Activated T-helper 2 cell treated with anti-CD3 and anti-CD28 coated beads, Interferon-gamma antibody, Interleukin-2, Interleukin-4, amounts not matched to agents 10 μg/mL and 5 μg/mL and 100 μg/mL, durations not matched to agents 14 hours and 24 hours and 36 hours (primary cell): ENCODE measurements around the gene ARHGAP28. TPM values are rescaled to one million over a fixed set of nuclear protein-coding genes. Genes with fewer than 3 reads are reported as not detected.

Experiments
- DNase-seq: peaks from one replicate; pipeline ENCODE4 v3.0.0; 2021; ENCODE audit warnings: low spot score
- H3K27ac Mint-ChIP-seq: one replicate; pipeline ENCODE4 v1.8.0; 2021; ENCODE audit warnings: mixed read lengths
- H3K27me3 Mint-ChIP-seq: one replicate; pipeline ENCODE4 v1.8.0; 2021; ENCODE audit warnings: low read depth, mixed read lengths
- H3K36me3 Mint-ChIP-seq: one replicate; pipeline ENCODE4 v1.8.0; 2021; ENCODE audit warnings: low read depth, mixed read lengths
- H3K4me1 Mint-ChIP-seq: one replicate; pipeline ENCODE4 v1.8.0; 2021; ENCODE audit warnings: low read depth, mixed read lengths
- H3K4me3 Mint-ChIP-seq: one replicate; pipeline ENCODE4 v1.8.0; 2021; ENCODE audit warnings: low read depth, mild to moderate bottlenecking, moderate library complexity, mixed read lengths
- H3K9me3 Mint-ChIP-seq: one replicate; pipeline ENCODE4 v1.8.0; 2021; ENCODE audit warnings: mixed read lengths
- intact Hi-C: fragments of 100-400 bp; cut with micrococcal nuclease; formaldehyde crosslinking; loops from one replicate; pipeline ENCODE4 v1.15.1; 2023
- total RNA-seq: library from RNA; stranded (reverse); gene quantifications from 2 replicates; pipeline ENCODE4 v1.2.3, GENCODE V29; 2022

Gene ARHGAP28
- total RNA-seq, 1 donor from 2014 or later, result not detected

DNA sequence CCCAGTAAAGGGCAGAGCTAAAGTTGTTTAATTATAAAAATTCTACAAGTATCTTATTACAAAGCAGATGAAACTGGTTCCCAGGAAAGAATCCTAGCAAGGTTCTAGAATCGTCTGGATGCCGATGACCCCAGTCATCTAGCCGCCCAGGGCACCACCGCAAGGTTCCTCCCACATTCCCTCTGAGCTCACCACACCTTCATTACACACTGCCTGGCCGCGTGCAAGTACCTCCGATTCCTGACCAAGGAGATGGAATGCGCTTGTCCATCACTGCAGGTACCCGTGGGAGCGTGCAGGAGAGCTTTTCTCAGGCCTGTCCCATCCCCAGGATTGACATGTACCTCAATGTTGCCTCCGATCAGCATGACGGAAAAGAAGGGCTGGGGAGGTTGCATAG lies 229.6 kb downstream of the ARHGAP28 start:
- intact Hi-C loops, result no loop called here
- no peak overlapping the region for H3K27ac Mint-ChIP-seq
- H3K27me3 Mint-ChIP-seq, result no peaks in the 10 kb centered on the region

DNA sequence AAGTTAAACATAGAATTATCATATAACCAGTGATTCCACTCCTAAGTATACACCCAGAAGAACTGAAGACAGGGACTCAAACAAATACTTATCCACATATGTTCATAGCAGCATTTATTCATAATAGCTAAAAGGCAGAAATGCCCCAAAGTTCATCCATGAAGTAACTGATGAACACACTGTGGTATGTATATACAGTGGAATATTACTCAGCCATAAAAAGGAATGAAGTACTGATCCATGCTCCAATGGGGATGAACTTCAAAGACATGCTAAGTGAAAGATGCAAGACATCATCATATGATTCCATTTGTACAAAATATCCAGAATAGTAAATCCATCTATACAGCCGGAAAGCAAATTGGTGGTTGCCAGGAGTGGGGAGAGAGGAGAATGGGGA lies 230.6 kb downstream of the ARHGAP28 start:
- H3K27me3 Mint-ChIP-seq, result no peaks in the 10 kb centered on the region
- H3K27ac Mint-ChIP-seq, result no peak overlapping the region
- intact Hi-C loops, result no loop called here
- no peaks in the 10 kb centered on the region for H3K36me3 Mint-ChIP-seq
- no peak for DNase-seq
- peaks cover 15% of the 10 kb centered on the region for H3K9me3 Mint-ChIP-seq
- H3K4me3 Mint-ChIP-seq, result no peak overlapping the region
- no peaks in the 10 kb centered on the region for H3K4me1 Mint-ChIP-seq

More for the DNA sequence above, 229.6 kb downstream of the ARHGAP28 start:
- no peak overlapping the region for H3K4me3 Mint-ChIP-seq
- DNase-seq, result no peak
- no peaks in the 10 kb centered on the region for H3K4me1 Mint-ChIP-seq
- H3K9me3 Mint-ChIP-seq, result peaks cover 17% of the 10 kb centered on the region
- no peaks in the 10 kb centered on the region for H3K36me3 Mint-ChIP-seq

DNA sequence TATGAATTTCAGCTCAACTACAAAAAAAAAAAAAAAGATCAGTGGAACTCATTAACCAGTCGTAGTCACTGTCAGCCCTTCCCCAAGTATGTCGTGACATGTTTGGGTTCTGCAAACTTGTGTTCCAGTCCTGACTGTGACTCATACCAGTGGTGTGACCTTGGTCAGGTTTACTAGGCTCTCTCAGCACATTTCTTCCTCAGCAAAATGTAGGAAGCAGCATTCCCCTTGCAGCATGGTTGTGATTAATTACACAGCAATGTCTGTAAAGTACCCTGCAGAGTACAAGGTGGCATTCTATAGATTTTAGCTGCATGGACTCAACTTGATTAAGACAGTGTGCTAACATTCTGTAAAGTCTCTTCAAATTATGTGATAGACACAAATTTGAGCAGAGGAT lies 231.1 kb downstream of the ARHGAP28 start:
- H3K27me3 Mint-ChIP-seq, result no peaks in the 10 kb centered on the region
- no peak for DNase-seq
- peaks cover 15% of the 10 kb centered on the region for H3K9me3 Mint-ChIP-seq
- no peaks in the 10 kb centered on the region for H3K36me3 Mint-ChIP-seq
- no peak overlapping the region for H3K27ac Mint-ChIP-seq
- intact Hi-C loops, result no loop called here
- H3K4me1 Mint-ChIP-seq, result no peaks in the 10 kb centered on the region
- no peak overlapping the region for H3K4me3 Mint-ChIP-seq

DNA sequence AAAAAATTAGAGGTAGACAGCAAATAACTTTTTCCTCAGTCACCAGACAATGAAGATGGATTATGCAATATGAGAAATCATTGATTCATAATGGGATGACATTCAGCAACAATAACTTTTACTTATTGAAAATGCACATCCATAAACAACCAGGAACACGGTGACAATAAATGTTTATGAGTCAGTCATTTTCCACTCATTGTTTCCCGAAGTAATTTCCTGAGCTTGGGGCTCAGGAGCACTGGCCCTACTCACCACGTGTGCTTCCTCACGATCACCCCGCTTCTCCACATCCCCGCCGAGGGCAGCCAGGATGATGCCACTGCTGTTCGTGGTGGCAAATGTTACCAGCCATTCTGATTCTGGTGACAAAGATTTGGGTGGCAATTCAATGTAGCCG lies 231.8 kb downstream of the ARHGAP28 start:
- H3K9me3 Mint-ChIP-seq, result peaks cover 14% of the 10 kb centered on the region
- H3K4me3 Mint-ChIP-seq, result no peak overlapping the region
- H3K36me3 Mint-ChIP-seq, result no peaks in the 10 kb centered on the region
- no peak overlapping the region for H3K27ac Mint-ChIP-seq
- no peaks in the 10 kb centered on the region for H3K4me1 Mint-ChIP-seq
- no peaks in the 10 kb centered on the region for H3K27me3 Mint-ChIP-seq
- no peak for DNase-seq
- intact Hi-C loops, result no loop called here

DNA sequence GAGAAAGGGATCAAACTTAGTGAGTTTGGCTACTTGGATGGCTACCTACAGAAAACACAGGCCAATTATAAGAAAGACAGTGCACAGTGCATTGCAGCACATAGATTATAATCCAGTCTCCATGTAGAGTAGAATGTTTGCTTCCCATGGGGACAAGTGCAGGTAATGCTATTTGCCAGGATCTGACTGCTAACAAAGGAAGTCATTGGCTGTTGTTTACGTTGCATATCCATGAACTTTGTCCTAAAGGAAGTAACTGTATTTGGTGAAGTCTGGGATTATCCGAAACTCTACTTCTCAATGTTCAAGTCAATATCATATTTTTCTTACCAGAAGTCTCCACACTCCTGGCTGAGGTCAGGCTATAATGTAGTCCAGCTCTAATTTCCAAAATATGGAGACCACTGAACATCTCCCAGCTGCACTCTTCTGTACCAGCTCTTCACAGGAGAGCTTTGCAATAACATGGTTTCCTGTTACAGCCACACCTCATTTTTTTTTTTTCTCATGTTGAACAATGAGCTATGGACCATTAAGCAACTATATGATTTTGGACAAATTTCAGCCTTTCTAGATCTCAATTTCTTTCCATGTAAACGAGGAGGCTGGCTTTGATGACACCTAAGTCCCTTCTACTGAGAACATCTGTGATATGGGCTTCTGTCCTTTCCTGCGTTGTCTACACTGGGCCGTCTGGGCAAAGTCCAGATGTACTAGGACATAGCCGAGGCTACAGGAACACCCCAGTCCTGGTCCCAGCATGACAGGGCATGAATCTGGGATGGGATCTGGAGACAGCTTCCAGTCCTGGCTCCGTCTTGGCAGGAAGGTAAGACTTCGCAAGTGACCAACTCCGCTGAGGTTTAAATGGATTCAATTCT lies 233.3 kb downstream of the ARHGAP28 start:
- H3K27me3 Mint-ChIP-seq, result no peaks in the 10 kb centered on the region
- H3K9me3 Mint-ChIP-seq, result peaks cover 11% of the 10 kb centered on the region
- no peak overlapping the region for H3K27ac Mint-ChIP-seq
- no peak overlapping the region for H3K4me3 Mint-ChIP-seq
- intact Hi-C loops, result no loop called here
- H3K4me1 Mint-ChIP-seq, result no peaks in the 10 kb centered on the region
- no peaks in the 10 kb centered on the region for H3K36me3 Mint-ChIP-seq
- no peak for DNase-seq

DNA sequence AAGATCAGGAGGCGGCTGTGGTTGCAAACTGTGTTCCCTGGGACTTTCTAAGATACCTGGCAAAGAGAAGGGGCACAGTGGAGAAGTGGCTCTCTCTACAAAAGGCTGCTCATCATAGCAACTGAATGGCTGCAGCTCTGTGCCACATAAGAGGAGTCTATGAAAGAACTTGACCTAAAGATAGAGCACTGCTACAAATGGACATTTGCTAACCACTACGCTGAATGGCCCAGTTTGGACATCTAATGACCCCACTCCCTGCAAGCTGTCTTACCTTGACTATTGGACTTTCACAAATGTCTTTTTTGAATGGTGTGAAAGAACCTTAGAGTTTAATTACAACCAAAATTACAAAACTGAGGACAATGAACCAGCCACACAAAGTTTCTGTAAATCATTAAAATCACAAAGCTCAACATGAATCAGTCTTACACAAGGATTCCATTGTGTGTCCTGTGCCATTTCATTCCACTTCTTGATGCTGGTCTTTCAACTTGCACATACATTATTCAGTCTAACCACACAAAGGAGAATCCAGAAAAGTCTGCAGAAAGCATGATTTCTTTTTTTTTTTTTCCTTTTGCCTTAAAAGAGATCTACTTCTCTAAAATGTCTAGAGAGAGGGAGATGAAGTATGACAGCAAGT lies 234.1 kb downstream of the ARHGAP28 start:
- H3K27me3 Mint-ChIP-seq, result no peaks in the 10 kb centered on the region
- peaks cover 11% of the 10 kb centered on the region for H3K9me3 Mint-ChIP-seq
- H3K4me3 Mint-ChIP-seq, result no peak overlapping the region
- no peaks in the 10 kb centered on the region for H3K36me3 Mint-ChIP-seq
- no peak for DNase-seq
- H3K27ac Mint-ChIP-seq, result no peak overlapping the region
- H3K4me1 Mint-ChIP-seq, result no peaks in the 10 kb centered on the region
- intact Hi-C loops, result no loop called here
